HT1080 (cell line): ENCODE data around the gene ZNF611. TPM values are rescaled to one million over a fixed set of nuclear protein-coding genes. Genes with fewer than 3 reads are reported as not detected.
"Not testable (repeated sequence)": the region's sequence is repeated elsewhere in the genome, so short reads cannot be mapped to it uniquely, and the experiment has no call there.

Source experiments
- DNase-seq: peaks from one replicate; pipeline ENCODE4 v3.0.0-alpha.2; 2015; ENCODE audit warnings: low read depth
- polyA plus RNA-seq, 2 experiments: library from polyadenylated mRNA; depleted of rRNA; stranded (reverse); fragments of >200 nt; gene quantifications; 2 replicates each; pipeline ENCODE4 v1.2.3, GENCODE V29; 2015
- total RNA-seq: library from RNA; depleted of rRNA; stranded (reverse); fragments of >200 nt; shearing (Covaris generic); gene quantifications from 2 replicates; pipeline ENCODE4 v1.2.3, GENCODE V29; 2014; rRNA removed

Gene ZNF611
- 3.6 and 4.0 TPM in 2 replicates for total RNA-seq
- 3.3 and 4.5 TPM in 2 replicates for polyA plus RNA-seq (2015; cell fraction: cytosol; rRNA removed)
- polyA plus RNA-seq (2015; cell fraction: nucleus; rRNA removed) = 6.2 and 6.4 TPM in 2 replicates

DNA sequence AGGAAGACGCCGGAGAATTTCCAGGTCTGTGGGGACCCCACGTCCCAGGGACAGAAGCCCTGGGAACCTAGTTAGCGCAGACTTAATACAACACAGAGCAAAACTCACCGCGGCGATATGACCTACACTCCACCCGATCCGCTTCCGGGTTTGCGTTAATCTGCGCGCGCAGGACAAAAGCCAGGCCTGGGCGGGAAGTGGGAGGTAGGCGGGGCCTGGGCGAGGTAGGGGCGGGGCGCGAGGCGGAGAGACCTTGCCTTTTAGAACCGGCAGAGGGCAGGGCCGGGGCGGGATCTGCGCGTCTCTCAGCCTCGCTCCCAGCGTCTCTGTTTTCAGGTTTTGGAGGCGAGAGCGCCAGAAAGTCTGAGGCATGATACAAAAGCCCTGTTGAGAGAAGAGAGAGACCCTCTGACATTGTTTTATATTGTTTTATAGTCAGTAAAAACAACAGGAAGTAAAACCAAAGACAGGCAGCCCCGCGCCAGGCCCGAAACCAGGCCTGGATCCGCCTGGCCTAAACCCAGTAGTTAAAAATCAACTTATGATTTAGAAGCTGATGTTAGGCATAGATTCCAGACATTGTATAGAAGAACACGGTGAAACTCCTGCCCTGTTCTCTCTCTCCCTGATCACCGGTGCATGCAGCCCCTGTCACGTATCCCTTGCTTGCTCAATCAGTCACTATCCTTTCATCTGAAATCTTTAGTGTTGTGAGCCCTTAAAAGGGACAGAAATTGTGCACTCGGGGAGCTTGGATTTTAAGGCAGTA lies at the start of gene ZNF611:
TSS of gene ZNF611 (minus strand) at position 152 of the 769 bp plus-strand sequence. CDS start 19,150 bp downstream, outside the sequence.
- peak; percentile 77 for DNase-seq

DNA sequence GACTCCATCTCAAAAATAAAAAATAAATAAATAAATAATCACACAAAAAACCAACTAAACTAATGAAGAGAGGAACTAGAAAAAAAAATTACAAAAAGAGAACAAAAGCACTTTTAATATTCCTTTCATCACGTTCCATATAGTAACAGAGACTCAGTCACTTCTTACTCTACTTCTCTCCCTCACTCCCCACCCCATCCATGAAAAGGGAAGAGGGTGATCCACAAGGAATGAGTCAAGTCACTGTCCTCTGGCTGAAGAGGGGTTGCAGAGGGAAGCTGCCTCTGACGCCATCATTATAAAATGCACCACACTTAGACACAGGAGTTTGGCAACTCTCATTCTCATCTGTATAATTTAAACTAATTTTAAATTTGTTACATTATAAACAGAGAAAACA lies 48.0 kb upstream of the ZNF611 start:
- DNase-seq = not testable (repeated sequence)

DNA sequence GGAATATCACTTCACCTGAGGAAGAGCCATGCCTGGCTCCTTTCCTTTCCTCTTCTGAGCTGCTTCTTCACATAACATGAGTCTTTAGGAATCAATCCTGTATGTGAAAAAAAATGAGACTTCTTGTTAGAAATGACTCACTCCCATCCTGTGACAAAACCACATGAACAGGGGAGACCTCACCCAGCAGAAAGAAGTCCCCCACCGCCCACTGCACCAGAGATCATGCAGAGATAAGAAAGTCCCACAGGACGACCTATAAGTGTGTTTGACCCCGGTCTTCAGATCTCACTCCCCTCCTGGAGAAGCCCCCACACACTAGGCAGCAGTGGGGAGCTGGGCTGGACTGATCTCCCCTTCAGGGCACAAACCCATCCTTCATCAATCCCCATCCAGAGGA lies 44.0 kb upstream of the ZNF611 start:
- DNase-seq = no peak

DNA sequence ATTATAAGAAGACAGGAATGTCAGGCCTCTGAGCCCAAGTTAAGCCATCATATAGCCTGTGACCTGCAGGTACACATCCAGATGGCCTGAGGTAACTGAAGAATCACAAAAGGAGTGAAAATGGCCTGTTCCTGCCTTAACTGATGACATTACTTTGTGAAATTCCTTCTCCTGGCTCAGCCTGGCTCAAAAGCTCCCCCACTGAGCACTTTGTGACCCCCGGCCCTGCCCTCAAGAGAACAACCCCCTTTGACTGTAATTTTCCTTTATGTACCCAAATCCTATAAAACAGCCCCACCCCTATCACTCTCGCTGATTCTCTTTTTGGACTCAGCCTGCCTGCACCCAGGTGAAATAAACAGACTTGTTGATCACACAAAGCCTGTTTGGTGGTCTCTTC lies 21.6 kb upstream of the ZNF611 start:
- not testable (repeated sequence) for DNase-seq

DNA sequence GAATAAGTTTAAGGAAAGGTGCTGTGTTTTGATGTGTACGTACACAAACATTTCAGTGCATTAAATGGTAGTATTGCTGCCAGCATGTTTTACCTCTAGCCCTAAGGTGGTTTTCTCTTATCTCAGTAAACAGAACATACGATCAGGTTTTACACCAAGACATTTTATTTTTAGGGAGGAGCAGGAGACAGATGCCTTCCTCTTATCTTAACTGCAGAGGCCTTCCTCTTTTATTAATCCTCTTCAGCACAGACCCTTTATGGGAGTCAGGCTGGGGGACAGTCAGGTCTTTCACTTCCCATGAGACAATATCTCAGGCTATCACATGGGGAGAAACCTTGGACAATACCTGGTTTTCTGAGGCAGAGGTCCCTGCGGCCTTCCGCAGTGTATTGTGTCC lies 14.9 kb upstream of the ZNF611 start:
- no peak for DNase-seq

DNA sequence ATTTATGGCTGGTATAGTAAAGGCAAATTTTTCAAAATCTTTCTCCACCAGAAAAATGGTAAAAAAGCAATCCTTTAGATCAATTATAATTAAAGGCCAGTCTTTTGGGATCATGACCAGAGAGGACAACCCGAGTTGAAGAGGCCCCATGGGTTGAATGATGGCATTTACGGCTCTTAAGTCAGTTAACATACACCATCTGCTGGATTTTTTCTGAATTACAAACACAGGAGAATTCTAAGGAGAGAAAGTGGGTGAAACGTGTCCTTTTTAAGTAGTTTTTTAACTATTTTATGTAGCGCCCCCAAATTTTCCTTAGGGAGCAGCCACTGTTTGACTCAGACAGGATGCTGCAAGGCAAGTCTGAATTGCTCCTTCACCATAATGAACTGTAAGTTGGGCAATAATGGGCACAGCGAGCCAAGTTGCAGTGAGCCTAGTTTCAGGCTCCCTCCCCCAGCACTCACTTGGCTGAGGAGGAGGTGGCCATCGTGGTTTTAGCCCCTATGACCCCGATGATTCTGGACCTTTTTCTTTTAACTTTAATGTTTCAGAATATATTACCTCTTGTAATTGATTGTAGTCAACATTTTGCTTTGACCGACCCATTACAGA lies 13.6 kb upstream of the ZNF611 start:
- no peak for DNase-seq

DNA sequence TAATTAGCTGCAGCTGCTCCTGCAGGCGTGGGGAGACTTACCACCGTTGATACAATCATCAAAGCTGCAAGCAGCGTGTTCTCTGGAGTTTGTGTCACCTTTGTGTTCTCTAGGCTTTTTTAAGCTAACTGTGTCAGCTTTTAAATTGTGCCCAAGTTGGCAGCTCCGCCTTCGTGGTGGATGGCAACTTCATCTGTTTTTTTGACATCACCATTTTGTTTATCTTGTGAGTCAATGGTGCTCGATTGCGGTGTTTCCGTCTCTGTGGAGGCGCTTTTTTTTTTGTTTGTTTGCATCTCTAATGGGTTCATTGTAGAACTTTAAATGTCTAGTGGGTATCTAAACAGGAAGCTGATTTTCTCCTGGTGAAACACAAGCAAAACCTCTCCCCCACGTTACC lies 11.1 kb upstream of the ZNF611 start:
- not testable (repeated sequence) for DNase-seq

DNA sequence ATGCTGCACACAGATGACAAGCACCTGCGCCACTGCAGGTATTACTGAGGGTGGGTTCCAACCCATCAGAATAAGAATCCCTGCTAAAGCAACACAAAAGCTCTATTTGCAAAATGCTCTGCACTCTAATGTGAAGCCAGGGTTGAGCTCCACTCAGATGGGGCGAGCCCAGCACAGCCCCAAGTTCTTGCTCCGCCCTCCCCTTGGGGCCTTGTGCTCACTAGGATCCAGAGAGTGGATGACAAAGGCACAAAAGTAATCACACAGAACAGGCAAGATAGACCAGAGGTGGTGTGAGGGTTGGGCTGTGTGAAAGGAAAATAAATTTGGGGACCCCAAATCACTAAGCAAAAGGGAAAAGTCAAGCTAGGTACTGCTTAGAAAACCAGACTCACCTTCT lies 8.2 kb upstream of the ZNF611 start:
- DNase-seq = no peak

DNA sequence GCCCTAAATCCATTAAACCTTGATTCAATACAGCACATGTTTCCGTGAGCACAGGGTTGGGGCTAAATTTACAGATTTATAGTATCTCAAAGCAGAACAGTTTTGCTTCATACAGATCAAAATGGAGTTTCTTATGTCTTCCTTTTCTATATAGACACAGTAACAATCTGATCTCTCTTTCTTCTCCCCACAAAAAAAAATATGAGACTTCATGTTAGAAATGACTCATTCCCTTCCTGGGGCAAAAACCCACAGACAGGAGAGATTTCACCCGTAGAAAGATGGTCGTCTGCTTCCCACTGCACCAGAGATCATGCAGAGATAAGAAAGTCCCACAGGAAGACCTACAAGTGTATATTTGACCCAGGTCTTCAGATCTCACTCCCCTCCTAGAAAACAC lies 7.7 kb upstream of the ZNF611 start:
- DNase-seq = no peak

DNA sequence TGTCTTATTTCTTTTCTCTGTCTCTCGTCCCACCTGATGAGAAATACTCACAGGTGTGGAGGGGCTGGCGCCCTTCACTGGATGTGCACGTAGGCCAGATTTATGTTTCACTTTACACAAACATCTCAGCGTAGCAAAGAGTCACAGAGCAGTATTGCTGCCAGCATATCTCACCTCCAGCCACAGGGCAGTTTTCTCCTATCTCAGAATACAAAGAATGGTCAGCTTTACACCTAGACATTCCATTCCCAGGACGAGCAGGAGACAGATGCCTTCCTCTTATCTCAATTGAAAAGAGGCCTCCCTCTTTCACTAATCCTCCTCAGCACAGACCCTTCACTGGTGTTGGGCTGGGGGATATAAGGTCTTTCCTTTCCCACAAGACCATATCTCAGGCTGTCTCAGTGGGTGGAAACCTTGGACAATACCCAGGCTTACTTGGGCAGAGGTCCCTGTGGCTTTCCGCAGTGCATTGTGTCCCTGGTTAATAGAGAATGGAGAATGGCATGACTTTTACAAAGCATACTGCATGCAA lies 7.2 kb upstream of the ZNF611 start:
- no peak for DNase-seq

DNA sequence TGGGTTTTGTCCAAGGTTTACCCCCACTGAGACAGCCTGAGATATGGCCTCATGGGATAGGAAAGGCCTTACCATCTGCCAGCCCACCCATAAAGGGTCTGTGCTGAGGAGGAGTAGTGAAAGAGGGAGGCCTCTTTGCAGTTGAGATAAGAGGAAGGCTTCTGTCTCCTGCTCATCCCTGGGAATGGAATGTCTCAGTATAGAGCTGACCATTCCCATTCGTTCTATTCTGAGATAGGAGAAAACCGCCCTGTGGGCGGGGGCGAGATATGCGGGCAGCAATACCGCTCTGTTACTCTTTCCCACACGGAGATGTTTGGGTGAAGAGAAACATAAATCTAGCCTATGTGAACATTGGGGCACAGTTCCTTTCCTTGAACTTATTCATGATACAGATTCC lies 6.5 kb upstream of the ZNF611 start:
- not testable (repeated sequence) for DNase-seq

DNA sequence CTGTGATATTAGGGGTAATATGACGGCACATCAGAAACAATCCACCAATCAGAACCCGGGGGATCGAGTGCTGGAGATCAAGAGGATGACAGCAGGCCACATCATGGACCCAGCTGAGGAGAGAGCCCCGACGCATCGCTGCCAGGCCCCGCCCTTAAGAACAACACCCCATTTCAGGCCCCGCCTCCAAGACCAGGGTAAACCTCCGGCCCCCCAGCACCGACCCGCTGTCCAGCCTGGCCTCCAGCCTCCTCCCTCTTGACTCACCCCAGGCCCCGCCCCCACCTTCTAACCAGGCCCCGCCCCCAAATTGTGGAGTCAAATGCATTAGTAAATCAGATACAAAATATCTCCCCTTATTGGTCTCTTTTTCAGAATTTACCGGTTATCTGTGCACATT lies 4.7 kb upstream of the ZNF611 start:
- DNase-seq = no peak

DNA sequence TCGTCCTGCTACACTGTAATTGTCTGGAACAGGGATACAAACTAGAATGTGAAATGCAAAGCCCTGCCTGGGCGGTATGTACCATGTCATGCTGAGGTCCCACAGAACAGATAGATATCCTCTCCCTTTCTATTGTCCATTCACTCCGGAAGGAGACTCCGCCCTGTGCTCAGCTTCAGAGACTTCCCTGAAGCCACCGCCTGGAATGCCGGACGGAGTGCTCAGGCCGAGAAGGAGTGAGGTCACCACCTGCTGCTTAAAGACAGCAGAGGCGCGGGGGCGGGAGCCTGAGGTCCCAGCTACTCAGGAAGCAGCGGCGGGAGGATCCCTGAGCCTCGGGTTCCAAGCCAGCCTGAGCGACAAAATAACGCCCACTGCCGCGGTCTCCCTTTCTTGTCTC lies 890 bp upstream of the ZNF611 start:
- no peak for DNase-seq

DNA sequence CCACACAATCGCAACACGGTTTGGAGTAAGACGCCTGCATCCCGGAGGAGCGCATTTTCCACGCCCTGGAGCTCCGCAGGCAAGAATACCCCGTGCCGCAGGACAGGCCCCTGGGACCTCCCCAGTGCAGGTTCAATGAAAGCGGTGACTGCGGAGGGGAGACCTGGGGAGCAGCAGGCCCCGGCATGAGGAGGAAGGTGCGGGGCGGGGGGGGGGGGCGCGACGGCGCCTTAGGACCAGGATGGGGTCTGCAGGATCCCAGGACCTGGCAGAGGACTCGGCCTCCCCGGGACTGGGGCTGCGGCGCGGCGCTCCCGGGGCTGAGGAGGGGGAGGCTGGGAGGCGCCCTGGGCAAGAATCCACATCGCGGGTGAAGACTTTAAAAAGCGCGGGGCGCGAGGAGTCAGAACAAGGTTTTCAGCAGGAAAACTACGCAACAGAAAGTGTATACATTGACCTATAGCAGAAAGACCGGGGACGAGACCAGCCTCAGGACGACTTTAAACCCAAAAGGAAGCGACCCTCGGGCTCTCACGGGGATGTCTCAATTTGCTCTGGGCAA lies 432 bp downstream of the ZNF611 start:
- no peak for DNase-seq

DNA sequence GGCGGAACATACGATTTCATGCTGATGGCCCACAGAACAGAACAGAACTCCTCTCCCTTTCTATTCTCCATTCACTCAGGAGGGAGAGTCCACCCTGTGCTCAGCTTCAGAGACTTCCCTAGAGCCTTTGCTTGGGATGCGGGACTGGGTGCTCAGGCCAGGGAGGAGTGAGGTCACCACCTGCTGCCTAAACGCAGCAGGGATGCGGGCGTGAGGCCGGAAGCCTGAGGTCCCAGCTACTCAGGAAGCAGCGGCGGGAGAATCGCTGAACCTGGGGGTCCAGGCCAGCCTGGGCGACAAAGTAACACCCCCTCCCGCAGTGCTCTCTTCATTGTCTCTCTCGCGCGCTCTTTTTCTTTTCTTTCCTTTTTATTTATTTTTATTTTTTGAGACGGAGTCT lies 8.8 kb downstream of the ZNF611 start:
- not testable (repeated sequence) for DNase-seq

DNA sequence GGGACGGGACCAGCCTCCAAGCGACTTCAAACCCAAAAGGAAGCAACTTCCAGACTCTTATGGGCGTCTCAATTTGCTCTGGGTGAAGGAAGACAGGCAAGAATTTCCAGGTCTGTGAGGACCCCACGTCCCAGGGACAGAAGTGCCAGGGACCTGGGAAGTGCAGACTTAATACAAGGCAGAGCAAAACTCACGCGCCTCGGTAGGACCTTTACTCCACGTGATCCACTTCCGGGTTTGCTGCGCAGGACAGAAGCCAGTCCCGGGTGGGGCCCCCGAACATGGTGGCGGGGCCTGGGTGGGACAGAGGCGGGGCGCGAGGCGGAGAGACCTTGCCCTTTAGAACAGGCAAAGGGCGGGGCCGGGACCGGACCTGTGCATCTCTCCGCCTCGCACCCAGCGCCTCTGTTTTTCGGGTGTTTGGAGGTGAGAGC lies 9.3 kb downstream of the ZNF611 start:
- no peak for DNase-seq

DNA sequence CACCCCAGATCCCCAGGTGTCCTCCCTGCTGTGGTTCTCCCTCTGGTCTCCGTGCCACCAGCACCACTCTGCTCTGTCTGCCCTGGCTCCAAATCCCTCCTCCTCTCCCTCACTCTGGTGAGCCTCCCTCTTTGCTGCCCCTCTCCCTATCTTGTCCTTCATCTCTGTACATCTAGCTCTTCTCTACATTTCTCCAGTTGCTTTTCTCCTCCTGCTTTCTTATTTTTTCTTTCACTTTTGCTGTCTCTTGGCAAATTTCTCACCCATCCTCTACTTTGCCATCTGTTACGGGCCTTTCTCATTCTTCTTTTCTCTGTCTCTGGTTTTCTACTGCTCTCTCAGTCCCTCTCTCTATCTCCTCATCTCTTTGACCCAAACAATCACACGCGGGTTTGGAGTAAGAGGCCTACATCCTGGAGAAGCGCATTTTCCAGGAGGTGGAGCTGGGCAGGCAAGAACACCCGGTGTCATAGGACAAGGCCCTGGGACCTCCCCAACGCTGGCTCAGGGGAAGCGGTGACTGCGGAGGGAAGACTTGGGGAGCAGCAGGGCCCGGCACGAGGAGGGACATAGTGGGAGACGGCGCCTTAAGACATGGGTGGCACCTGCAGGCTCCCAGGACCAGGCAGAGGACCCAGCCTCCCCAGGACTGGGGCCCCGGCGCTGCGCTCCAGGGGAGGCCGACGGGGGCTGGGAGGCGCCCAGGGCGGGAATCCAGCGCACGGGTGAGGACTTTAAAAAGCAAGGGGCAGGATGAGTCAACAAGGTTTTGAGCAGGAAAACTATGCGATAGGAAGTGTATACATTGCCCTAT lies 9.9 kb downstream of the ZNF611 start:
- no peak for DNase-seq

DNA sequence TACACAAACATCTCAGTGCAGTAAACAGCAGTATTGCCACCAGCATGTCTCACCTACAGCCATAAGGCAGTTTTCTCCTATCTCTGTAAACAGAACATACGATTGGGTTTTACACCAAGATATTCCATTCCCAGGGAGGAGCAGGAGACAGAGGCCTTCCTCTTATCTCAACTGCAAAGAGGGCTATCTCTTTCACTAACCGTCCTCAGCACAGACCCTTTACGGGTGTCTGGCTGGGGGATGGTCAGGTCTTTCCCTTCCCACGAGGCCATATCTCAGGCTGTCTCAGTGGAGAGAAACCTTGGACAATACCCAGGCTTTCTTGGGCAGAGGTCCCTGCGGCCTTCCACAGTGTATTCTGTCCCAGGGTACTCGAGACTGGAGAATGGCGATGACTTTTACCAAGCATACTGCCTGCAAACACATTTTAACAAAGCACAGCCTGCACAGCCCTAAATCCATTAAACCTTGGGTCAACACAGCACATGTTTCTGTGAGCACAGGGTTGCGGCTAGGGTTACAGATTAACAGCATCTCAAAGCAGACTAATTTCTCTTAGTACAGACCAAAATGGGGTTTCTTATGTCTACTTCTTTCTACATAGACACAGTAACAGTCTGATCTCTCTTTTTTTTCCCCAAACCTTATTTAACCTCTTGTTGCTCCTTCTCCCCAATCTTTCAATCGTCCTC lies 10.8 kb downstream of the ZNF611 start:
- DNase-seq = not testable (repeated sequence)

DNA sequence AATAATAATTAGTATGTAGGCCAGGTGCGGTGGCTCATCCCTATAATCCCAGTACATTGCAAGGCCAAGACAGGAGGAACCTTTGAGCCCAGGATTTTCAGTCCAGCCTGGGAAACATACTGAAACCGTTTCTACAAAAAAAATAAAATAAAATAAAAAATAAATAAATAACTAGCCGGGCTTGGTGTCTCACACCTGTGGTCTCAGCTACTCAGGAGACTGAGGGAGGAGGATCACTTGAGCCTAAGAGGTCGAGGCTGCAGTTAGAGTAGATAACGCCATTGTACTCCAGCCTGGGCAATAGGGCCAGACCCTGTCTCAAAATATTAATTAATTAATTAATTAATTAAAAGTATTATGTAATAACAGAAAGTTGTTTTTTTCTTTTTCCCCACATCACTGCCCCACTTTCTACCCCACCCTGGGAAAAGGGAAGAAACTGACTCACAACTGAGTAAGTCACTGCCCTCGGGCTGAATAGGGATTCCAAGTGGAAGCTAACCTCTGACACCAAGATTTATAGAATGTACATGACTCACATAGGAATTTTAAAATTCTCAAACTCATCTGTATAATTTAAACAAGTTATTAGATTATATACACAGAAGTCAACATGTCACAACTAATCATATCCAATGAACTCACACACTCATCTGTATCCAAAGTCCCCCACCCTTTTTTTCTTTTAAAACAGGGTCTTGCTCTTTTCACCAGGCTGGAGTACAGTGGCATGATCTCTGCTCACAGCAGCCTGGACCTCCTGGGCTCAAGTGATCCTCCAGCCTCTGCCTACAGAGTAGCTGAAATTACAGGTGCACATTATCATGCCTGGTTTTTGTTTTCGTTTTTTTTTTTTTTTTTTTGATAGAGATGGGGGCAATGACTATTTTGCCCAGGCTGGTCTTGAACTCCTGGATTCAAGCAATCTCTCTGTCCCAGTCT lies 12.5 kb downstream of the ZNF611 start:
- DNase-seq = peak; percentile 53
